C1 segment of cervical spinal cord (tissue), 14 donors: Measurements from ENCODE around the gene TSC22D1.

Experiments used
- DNase-seq, 14 donors: peaks; one replicate each; lab custom pipeline; 2025; lab: John Stamatoyannopoulos, UW

TSC22D1 gene

DNA sequence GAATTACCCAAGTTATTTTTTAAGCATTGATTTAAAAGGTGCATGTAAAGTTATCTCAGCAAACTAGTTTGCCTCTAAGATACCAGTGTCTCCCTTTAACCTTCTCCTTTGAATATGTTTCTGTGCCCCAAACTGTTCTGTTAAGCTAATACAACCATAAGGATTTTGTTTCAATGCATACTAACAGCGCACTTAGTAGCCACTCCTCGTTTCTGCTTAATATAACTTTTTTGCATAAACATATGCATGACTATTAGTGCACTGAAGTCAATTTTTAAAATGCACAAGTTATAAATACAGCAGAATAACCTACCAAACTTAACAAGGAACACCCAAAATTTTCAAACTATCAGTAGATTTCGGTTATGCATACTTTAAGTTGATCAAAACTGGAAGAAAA, 123.1 kb downstream of the TSC22D1 start:
- DNase-seq = no peak

DNA sequence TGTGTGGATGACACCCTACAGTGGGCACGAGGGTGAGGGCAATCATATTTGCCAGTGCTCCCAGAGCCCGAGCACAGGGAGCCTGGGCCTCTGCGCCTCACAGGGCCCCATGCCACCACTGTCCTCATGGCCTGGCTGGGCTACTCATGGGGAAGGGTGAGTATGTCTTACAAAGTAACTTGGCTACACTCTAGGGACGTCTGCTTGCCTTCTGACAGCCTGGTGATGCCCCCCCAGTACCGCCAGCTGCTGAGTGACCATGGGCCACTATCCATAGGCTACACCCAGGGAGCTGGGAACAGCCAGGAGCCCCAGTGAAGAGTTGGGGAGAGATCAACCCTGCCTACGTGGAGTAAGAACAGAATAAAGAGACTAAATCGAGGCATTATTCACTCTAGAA, 123.7 kb downstream of the TSC22D1 start:
- DNase-seq = no peak

- DNase-seq = no peak
Observed at GRCh38 chr13:44451651-44452050, 124.5 kb downstream of the TSC22D1 start.

DNA sequence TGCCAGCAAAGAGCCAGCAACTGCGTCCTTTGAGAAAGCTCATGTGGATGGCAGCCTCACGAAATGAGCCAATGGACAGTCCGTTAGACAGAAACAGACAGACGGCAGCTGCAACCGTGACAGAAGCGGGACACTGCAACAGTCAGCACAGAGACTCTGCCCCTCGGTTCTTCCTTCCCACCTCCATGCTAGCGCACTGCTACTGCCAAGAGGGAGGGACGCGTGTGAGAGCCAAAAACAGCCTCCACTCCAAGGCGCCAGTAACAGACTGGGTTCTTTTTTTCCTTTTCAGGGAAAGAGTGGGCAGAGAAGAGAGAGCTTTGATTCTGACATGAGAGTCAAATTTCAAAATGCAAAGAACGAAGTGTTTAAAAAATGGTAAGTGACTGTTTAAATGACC, 125.0 kb downstream of the TSC22D1 start:
- DNase-seq = peak in 1 of 14 donors; percentile 34

DNA sequence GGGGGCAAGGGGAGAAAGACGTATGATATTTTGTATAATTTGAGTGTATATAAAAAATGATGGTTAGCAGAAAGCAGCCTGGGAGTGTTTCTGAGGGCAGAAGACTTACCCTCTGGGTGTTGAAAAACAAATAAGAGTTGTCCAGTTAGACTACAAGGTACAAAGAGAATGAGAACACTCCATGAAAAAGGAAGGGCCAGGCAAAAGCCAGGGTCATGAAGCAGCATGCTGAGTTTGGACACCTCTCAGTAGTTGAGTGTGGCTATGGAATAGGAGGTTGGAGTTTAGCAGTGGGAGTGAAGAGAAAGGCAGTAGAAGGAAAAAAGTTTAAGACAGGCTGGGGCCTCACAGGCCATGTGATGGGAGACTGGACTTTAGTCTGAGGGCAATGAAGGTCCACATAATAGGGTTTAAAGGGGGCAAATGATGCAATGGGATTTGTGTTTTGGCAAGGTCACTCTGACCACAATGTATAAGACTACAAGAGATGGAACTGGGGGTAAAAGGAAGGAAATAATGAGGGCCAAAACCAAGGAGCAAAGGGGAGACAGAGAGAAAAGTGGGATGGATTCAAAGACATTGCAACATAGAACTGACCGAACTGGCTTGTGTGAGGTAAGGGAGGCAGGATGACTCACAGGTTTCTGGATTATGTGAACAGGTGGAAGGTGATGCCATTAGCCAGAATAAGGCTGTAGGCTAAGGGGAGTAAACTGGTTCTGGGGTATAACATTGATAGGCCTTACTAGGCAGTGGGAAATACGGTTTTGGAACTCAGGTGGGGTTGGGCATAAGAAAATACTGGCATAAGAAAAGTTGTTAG, 125.9 kb downstream of the TSC22D1 start:
- DNase-seq = no peak

DNA sequence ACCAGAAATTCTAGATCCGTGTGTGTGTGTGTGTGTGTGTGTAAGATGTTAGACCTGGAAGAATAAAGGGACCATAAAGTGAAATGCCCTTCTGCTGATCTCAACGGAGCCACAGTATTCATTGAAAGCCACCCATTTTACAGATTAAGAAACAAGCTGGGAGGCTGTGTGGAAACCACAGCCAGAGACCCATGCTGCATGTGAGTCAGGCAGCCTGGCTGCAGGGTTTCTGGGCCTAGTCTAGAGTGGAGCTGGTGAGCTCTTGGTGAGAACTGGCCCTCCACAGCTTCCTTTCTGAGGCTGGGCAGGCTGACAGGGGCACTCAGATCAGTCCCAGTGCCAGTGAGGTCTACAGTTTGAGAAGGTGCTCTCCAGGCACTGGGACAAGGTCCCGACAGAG, 127.3 kb downstream of the TSC22D1 start:
- DNase-seq = no peak

DNA sequence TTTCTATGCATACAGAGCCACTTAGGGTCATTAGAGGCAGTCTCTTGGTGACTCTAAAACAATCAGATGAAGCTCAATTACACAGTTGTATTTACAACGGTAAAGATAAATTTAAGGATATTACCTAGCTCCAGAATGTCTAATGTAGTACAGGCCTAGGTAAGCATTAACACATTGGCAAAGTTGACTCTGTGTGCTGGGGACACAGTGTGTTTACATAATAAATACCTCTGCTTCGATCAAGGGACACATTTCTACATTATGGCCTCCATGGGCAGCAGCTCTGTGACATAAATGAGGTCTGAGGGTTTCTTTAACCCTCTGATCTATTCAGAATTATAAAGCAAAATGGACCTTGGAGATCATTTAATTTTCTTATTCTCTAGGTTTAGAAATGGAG, 127.8 kb downstream of the TSC22D1 start:
- no peak for DNase-seq

DNA sequence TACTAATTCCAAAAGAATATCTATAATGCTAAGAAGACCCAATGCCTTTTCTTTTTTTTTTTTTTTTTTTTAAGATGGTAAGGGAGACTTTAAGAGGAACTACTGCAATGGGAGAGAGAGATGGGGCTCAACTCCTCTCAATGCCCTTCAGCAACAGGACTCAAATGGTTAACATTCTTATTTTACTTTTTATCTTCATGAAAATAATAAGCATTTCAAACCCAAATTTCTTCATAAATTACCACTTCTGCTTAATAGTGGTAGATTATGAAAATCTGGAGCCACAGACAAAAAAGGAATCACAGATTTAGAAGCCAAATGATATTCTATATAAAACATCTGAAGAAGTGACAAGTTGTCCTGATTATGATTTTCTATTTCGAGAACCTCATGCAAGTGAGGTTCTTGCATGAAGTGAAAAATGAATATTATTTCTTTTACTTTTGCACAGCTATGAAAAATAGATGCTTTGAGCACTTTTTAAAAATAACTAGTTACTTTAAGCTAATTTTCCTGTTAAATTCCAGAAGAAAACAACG, 128.3 kb downstream of the TSC22D1 start:
- DNase-seq = no peak

DNA sequence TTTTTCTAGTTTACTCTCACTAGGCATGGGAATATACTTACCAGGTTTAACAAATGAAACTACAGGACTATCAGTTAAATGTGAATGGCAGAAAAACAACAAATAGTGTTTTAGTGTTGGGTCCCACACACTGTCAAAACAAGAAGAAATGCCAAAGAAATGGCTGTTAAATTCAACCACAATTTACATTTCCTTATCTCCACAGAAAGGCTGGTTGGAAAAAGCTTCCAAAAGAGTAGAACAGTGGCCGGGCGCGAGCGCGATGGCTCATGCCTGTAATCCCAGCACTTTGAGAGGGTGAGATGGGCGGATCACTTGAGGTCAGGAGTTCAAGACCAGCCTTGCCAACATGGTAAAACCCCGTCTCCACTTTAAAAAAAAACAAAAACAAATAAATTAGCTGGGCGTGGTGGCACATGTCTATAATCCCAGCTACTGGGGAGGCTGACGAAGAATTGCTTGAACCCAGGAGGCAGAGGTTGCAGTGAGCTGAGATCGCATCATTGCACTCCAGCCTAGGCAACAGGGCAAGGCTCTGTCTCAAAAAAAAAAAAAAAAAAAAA, 136.0 kb downstream of the TSC22D1 start:
- no peak for DNase-seq

GRCh38 chr13:44439452-44440024, 136.6 kb downstream of the TSC22D1 start:
- DNase-seq = no peak

DNA sequence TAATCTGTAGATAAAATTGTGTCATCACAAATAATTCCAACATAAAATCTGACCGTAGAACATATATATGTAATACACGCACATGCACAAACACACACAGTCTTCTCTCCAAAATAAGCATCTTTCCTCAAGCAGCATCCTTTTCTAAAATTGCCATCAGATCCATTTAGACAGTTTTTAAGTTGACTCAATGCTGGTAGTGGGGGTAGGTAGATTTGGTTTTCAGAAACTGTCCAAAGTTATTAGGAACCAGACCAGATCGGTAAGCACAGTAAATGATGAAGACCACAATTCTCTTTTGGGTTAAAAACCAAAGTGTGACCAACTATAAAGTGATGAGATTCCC, 137.9 kb downstream of the TSC22D1 start:
- no peak for DNase-seq

- DNase-seq = peak in 2 of 14 donors; percentile 13 to 73
Observed at GRCh38 chr13:44437356-44438233, 138.5 kb downstream of the TSC22D1 start.

GRCh38 chr13:44436589-44437337, 139.4 kb downstream of the TSC22D1 start:
- peak; percentile 66 to 97 (median 91) for DNase-seq

GRCh38 chr13:44435919-44436510, 140.1 kb downstream of the TSC22D1 start:
- peak in 1 of 14 donors; percentile 30 for DNase-seq

DNA sequence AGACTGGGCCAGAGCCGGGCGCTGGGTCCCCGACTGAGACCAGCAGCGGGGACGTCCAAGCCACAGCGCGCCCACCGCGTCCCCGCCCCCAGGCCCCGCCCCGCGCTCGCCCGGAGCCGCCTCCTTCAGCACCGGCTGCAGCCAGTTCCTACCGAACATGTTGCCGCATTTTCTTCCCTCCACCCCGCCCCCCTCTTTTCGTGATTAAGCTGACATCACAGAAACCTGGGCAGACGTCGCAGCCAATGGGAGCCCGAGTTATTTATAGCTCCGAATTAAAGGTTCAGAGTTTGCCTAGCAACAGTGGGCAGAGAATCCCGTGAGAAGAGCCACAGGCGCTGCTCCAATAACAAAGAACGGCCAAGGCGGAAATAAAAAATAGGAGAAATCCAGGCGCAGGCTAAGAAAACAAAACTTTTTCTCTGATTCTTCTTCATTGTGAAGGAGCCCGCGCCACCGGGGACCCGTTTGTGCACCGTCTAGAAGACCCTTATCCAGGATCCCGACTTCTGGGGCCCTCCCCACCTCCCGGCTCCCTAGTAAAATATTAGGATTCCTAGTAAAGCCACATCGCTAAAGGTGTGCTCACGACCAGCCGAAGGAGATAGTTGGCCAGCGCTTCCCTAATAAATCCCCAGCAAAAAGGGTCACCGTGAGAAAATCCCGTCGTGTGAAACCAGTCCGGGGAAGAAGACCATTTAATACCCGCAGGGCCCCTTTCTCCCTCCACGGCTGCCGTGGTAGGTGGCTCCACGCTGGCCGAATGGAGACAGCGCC, 140.8 kb downstream of the TSC22D1 start:
- DNase-seq = peak; percentile 45 to 98 (median 88)

GRCh38 chr13:44434766-44435141, 141.4 kb downstream of the TSC22D1 start:
- DNase-seq = no peak

- peak in 7 of 14 donors; percentile 13 to 55 (median 33) for DNase-seq
Observed at GRCh38 chr13:44433863-44434765, 142.0 kb downstream of the TSC22D1 start.

GRCh38 chr13:44432650-44433049, 143.5 kb downstream of the TSC22D1 start:
- DNase-seq = peak in 2 of 14 donors; percentile 22 to 29

GRCh38 chr13:44431150-44431549, 145.0 kb downstream of the TSC22D1 start:
- no peak for DNase-seq
